ENCODE data around the gene TFB2M. TPM values are rescaled to one million over a fixed set of nuclear protein-coding genes. Genes with fewer than 3 reads are reported as not detected.
"Not testable (repeated sequence)": the region's sequence is repeated elsewhere in the genome, so short reads cannot be mapped to it uniquely, and the experiment has no call there.

TFB2M gene, protein sequence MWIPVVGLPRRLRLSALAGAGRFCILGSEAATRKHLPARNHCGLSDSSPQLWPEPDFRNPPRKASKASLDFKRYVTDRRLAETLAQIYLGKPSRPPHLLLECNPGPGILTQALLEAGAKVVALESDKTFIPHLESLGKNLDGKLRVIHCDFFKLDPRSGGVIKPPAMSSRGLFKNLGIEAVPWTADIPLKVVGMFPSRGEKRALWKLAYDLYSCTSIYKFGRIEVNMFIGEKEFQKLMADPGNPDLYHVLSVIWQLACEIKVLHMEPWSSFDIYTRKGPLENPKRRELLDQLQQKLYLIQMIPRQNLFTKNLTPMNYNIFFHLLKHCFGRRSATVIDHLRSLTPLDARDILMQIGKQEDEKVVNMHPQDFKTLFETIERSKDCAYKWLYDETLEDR
- 18.1 and 19.8 TPM in 2 replicates for total RNA-seq

GRCh38 chr1:246566128-246566812 is at the start of gene TFB2M, which contains the start of gene CNST:
Gene TFB2M (minus strand): TSS chr1:246566261. CDS start chr1:246566138, 123 bp downstream.
Gene CNST (plus strand): TSS chr1:246566456. CDS start chr1:246591563, 25,107 bp downstream.
- Histone ChIP-seq H3K4me3 (ENCODE audit: low read depth, low read length) (peak within 1 kb of the TSS; percentile 86), H3K36me3 (ENCODE audit: control insufficient read depth, insufficient read depth, low read length) (no peaks in the 10 kb centered on the region), H3K27me3 (ENCODE audit: control insufficient read depth, insufficient read depth, low read length) (no peaks in the 10 kb centered on the region)
- peak; percentile 95 for DNase-seq (ENCODE audit: low read depth)
- TF ChIP-seq CTCF (IDR thresholded peaks at IDR 0.05; ENCODE audit: insufficient read depth, low read length, poor library complexity, severe bottlenecking): no peak

- no peak for DNase-seq (ENCODE audit: low read depth)
- H3K27me3 ChIP-seq (ENCODE audit: control insufficient read depth, insufficient read depth, low read length): no peaks in the 10 kb centered on the region
- no peak for TF ChIP-seq CTCF (IDR thresholded peaks at IDR 0.05; ENCODE audit: insufficient read depth, low read length, poor library complexity, severe bottlenecking)
- H3K4me3 ChIP-seq (ENCODE audit: low read depth, low read length): no peak overlapping the region
- no peaks in the 10 kb centered on the region for H3K36me3 ChIP-seq (ENCODE audit: control insufficient read depth, insufficient read depth, low read length)
Measured at GRCh38 chr1:246613096-246613758, 47.2 kb upstream of the TFB2M start.

GRCh38 chr1:246609632-246610031 is 43.6 kb upstream of the TFB2M start:
- TF ChIP-seq CTCF (IDR thresholded peaks at IDR 0.05; ENCODE audit: insufficient read depth, low read length, poor library complexity, severe bottlenecking): no peak
- no peak overlapping the region for H3K4me3 ChIP-seq (ENCODE audit: low read depth, low read length)
- no peaks in the 10 kb centered on the region for H3K36me3 ChIP-seq (ENCODE audit: control insufficient read depth, insufficient read depth, low read length)
- no peak for DNase-seq (ENCODE audit: low read depth)
- no peaks in the 10 kb centered on the region for H3K27me3 ChIP-seq (ENCODE audit: control insufficient read depth, insufficient read depth, low read length)

DNA sequence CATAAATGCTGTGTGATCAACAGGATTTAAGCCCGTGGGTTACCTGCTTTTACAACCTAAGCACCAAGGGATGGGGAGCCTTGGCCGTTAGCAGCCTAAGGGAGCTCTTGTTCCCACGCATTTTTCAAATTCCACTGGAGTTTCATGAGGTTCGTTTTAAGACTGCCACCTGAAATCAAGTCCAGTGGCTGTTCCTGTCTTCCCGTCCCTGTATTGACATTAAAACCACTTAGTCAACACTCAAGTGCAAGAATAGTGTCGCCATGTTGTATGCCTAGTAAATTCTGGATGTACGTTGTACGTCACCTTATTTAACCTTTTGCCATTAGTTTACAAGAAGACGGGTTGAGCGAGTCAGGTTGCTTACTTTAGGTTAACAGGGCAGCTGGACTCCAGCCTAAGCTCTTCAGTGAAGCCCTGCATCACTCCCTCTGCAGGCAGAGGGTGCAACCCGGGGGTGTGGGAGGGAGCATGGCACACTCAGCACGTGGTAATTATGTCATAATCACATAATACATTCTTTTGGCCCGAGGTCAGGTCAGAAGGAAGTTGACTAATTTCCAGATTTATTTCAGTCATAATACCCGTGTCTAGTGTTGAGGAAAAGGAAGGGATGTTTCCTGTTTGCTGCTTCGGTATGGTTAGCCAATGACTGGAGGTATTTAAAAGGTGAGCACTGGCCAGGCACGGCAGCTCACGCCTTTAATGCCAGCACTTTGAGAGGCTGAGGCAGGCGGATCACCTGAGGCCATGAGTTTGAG is 42.7 kb upstream of the TFB2M start:
- peak; percentile 77 for DNase-seq (ENCODE audit: low read depth)
- Histone ChIP-seq H3K27me3 (ENCODE audit: control insufficient read depth, insufficient read depth, low read length) (no peaks in the 10 kb centered on the region), H3K4me3 (ENCODE audit: low read depth, low read length) (no peak overlapping the region), H3K36me3 (ENCODE audit: control insufficient read depth, insufficient read depth, low read length) (no peaks in the 10 kb centered on the region)
- peak; percentile 31 for TF ChIP-seq CTCF (IDR thresholded peaks at IDR 0.05; ENCODE audit: insufficient read depth, low read length, poor library complexity, severe bottlenecking)

DNA sequence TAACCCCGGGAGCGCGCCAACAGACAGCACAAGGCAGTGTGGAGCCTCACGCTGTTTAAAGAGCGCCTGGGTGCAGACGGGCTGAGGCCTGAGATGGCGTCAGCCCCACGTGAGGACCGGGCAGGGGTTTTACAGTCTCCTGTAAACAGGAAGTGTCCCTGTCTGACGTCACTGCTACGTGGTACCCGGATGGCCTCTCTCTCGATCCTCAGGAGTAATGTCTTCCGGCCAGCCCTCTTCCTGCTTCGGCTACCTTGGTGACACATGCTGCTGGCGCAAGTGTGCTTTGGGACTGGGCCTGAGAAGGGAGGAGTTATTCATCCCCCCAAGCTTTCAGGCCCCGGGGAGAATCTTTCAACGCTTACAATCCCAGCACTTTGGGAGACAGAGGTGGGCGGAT is 41.4 kb upstream of the TFB2M start:
- no peak for TF ChIP-seq CTCF (IDR thresholded peaks at IDR 0.05; ENCODE audit: insufficient read depth, low read length, poor library complexity, severe bottlenecking)
- no peaks in the 10 kb centered on the region for H3K27me3 ChIP-seq (ENCODE audit: control insufficient read depth, insufficient read depth, low read length)
- no peaks in the 10 kb centered on the region for H3K36me3 ChIP-seq (ENCODE audit: control insufficient read depth, insufficient read depth, low read length)
- no peak overlapping the region for H3K4me3 ChIP-seq (ENCODE audit: low read depth, low read length)
- DNase-seq (ENCODE audit: low read depth): no peak

- H3K27me3 ChIP-seq (ENCODE audit: control insufficient read depth, insufficient read depth, low read length); DNase-seq (ENCODE audit: low read depth); H3K36me3 ChIP-seq (ENCODE audit: control insufficient read depth, insufficient read depth, low read length); H3K4me3 ChIP-seq (ENCODE audit: low read depth, low read length): not testable (repeated sequence)
Measured at GRCh38 chr1:246605231-246605630, 39.2 kb upstream of the TFB2M start.
